Liver (tissue), 3 donors: ENCODE data around the gene ASXL1.

ENCODE experiments used
- CTCF ChIP-seq: fragments of 150-350 bp; IDR thresholded peaks from 2 replicates; pipeline ENCODE4 v1.5.1; 2017; ENCODE audit warnings: improper control_type of control experiment, low read depth, low read length; ENCODE audit not compliant: missing input control
- GABPA ChIP-seq, 2 donors: IDR thresholded peaks in 1 of 2; conservative IDR thresholded peaks in 1 of 2; 2 replicates each; pipeline ENCODE4 v1.6.1; 2016; ENCODE audit warnings: antibody characterized with exemption in 2 of 2, mild to moderate bottlenecking in 1 of 2, moderate library complexity in 1 of 2
- HNF4G ChIP-seq: IDR thresholded peaks from 2 replicates; pipeline ENCODE4 v1.6.1; 2016; ENCODE audit warnings: antibody characterized with exemption
- REST ChIP-seq: IDR thresholded peaks from 2 replicates; pipeline ENCODE4 v1.6.1; 2016; ENCODE audit warnings: antibody characterized with exemption, mild to moderate bottlenecking
- donor health status: healthy.
- donor health status: healthy.

DNA sequence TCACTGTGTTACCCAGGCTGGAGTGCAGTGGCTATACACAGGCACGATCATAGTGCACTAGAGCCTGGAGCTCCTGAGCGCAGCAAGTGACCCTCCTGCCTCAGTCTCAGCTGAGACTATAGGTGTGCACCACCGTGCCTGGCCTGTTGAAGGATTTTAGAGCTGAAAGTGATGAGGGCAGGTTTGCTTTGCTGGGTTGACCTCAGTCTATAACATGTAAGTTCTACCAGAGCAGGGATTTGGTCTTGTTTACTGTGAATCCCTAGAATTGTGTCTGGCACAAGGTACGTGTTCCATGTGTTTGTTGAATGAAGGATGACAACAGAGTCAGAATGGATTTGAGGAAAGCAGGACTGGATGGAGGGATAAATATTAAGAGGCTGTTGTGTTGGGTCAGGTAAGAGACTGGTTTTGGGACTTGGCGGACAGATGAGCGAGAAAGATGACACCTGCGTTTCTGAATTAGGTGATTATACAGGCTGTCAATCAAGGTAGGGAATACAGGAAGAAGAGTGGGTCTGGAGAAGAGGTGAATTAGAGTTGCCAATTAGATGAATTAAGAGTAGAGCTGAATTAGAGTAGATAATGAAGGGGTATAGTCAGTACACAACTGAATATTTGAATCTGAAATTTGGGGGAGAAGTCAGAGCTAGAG lies 6.5 kb downstream of the ASXL1 start:
- TF ChIP-seq GABPA (IDR thresholded peaks at IDR 0.05 in 1 of 2, conservative IDR thresholded peaks at IDR 0.05 in 1 of 2) (no peak), REST (no peak), HNF4G (no peak), CTCF (no peak)
